Natural killer cell treated with Interleukin-12 subunit alpha and Interleukin-12 subunit beta and Interleukin-15 and Interleukin-18, amount 100 ng/mL, for 72 hours (primary cell): ENCODE results near the gene KIRREL3. TPM values are rescaled to one million over a fixed set of nuclear protein-coding genes. Genes with fewer than 3 reads are reported as not detected.

Experiments
- ATAC-seq, 2 donors: fragments of 150-1000 bp; cut with Tn5 transposase in 1 of 2; sonication (Bioruptor Pico), chemical (Tn5 transposase) in 1 of 2; 2 replicates each; pipeline ENCODE4 v1.10.0; 2021
- DNase-seq: peaks from one replicate; pipeline ENCODE4 v3.0.0; 2022; ENCODE audit warnings: low spot score
- H3K27ac Mint-ChIP-seq, 2 donors: 1 replicate in 1 of 2; 2 replicates in 1 of 2; pipeline ENCODE4 v1.8.0; 2022; ENCODE audit warnings: mixed read lengths in 2 of 2, mild to moderate bottlenecking in 1 of 2, moderate library complexity in 1 of 2
- H3K27me3 Mint-ChIP-seq, 2 donors: 1 replicate in 1 of 2; 2 replicates in 1 of 2; pipeline ENCODE4 v1.8.0; 2022; ENCODE audit warnings: mixed read lengths in 2 of 2
- H3K36me3 Mint-ChIP-seq: one replicate; pipeline ENCODE4 v1.8.0; 2022; ENCODE audit warnings: mixed read lengths
- H3K4me1 Mint-ChIP-seq, 2 donors: 1 replicate in 1 of 2; 2 replicates in 1 of 2; pipeline ENCODE4 v1.8.0; 2022; ENCODE audit warnings: low read depth in 2 of 2, mixed read lengths in 2 of 2, mild to moderate bottlenecking in 1 of 2
- H3K4me3 Mint-ChIP-seq: one replicate; pipeline ENCODE4 v1.8.0; 2022; ENCODE audit warnings: mixed read lengths
- H3K9me3 Mint-ChIP-seq: 2 replicates; pipeline ENCODE4 v1.8.0; 2022; ENCODE audit warnings: mixed read lengths
- total RNA-seq, 2 donors: library from RNA; stranded (reverse); gene quantifications; one replicate each; pipeline ENCODE4 v1.2.3, GENCODE V29; 2022

The KIRREL3 gene
- total RNA-seq, 2 donors from 2014 or later = not detected

DNA sequence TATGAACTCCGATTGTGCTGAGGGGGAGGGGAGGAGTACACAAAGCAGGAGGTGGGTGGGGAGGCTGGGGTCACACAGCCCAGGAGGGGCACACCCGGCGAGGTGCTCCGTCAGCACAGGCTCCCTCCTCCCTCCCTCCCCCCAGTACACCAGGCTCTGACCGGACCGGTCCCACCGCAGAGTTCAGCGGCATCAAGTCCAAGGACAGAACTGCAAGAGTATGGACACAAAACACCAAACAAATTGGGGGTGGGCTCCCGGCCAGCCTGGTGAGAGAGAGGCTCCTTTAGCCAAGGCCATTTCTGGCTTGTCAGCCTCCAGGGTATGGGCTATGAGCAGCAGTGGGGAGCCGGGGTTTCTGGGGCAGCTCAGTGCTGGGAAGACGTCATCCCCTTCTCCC, 576.8 kb downstream of the KIRREL3 start:
- no peaks in the 10 kb centered on the region for H3K36me3 Mint-ChIP-seq
- H3K9me3 Mint-ChIP-seq = no peaks in the 10 kb centered on the region
- H3K27ac Mint-ChIP-seq = no peak overlapping the region
- no peak overlapping the region for H3K4me3 Mint-ChIP-seq
- no peak for DNase-seq
- peaks cover 21 to 23% of the 10 kb centered on the region in 2 donors for H3K4me1 Mint-ChIP-seq
- no peaks in the 10 kb centered on the region for H3K27me3 Mint-ChIP-seq
- ATAC-seq = peak in 1 of 2 donors; percentile 42

DNA sequence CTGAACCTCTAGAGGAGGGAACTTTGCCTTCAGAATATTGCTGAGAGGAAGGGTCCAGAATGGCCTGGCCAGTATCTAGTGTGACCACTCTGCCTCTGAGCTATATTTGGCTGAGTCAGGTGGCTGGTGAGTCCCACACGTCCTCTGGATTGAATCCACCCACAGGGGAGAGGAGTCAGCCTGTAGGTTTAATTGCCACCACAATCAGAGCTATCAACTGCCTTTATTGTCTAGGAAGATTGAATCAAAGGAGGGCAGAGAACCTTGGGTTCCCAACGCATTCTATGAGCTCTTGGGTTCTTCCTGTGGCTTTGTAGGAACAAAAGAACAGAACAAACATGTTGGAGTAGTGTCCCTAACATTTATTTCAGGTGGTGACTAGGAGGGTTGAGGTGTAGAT, 577.4 kb downstream of the KIRREL3 start:
- ATAC-seq (no peak), DNase-seq (no peak)
- no peaks in the 10 kb centered on the region for H3K27me3 Mint-ChIP-seq
- H3K4me1 Mint-ChIP-seq = peaks cover 20 to 23% of the 10 kb centered on the region in 2 donors
- H3K4me3 Mint-ChIP-seq = no peak overlapping the region
- H3K27ac Mint-ChIP-seq = no peak overlapping the region
- no peaks in the 10 kb centered on the region for H3K9me3 Mint-ChIP-seq
- H3K36me3 Mint-ChIP-seq = no peaks in the 10 kb centered on the region

DNA sequence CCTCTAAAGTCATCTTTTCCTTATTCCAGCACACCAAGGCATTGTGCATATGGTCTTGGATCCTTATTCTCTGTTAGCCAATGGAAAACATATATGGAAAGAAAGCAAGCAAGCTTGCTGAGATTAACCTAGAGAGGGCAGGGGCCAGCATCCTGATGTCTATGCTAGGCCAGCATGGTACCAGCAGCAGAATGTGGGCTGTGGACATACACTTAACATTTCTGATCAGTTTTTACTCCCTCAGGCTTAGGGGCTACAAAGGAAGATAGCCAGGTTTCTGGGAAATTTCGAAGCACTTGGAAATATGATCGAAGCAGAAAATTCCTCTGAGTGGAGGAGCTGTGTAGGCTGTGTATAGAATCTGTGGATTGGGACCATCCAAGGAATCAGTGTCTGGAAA, 578.1 kb downstream of the KIRREL3 start:
- ATAC-seq = no peak
- no peak overlapping the region for H3K27ac Mint-ChIP-seq
- DNase-seq = no peak
- no peaks in the 10 kb centered on the region for H3K36me3 Mint-ChIP-seq
- H3K27me3 Mint-ChIP-seq = no peaks in the 10 kb centered on the region
- H3K4me3 Mint-ChIP-seq = no peak overlapping the region
- H3K4me1 Mint-ChIP-seq = peaks cover 15 to 16% of the 10 kb centered on the region in 2 donors
- H3K9me3 Mint-ChIP-seq = no peaks in the 10 kb centered on the region

DNA sequence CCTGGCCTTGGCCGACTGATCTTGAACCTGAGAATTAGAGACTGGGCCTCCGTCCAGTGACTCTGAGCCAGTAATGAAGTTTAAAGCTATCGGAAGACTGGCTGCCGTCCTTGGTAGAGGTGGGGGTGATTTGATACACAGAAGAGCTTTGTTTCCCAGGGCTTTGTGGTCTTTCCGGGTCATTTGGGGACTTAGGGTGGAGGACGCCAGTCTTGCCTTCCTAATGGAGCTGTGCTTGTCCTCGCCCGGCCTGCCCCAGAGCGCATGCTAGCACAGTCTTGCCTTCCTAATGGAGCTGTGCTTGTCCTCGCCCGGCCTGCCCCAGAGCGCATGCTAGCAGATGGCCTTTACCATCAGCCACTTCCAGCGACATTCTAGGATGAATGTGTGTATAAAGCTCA, 579.3 kb downstream of the KIRREL3 start:
- Mint-ChIP-seq H3K9me3 (no peaks in the 10 kb centered on the region), H3K4me3 (no peak overlapping the region), H3K36me3 (no peaks in the 10 kb centered on the region), H3K27ac (no peak overlapping the region), H3K27me3 (no peaks in the 10 kb centered on the region), H3K4me1 (peaks cover 6 to 7% of the 10 kb centered on the region in 2 donors)
- no peak for DNase-seq
- ATAC-seq = no peak

DNA sequence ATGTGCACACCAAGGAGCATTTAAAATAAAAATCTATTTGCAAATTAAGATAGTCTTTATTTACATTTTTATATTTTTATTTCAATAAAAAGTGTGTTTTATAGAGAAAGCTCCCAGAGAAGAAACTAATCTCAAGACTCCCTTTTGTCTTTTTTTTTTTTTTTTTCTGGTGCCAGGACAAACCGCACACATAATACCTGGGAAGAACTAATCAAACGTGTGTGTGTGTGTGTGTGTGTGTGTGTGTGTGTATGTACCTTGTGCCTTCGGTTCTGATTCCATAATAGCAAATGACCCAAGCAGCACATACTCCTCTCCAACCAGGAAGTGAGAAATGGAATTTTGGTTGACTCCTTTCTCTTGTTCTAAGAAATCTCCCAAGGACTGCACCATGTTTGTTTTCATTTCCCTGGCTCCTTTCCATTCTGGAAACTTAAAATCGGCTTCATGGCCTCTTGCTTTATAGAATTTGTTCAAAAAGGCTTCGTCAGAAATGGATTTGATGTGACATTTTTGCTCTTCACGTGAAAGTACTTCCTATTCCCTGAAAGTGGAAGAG, 579.8 kb downstream of the KIRREL3 start:
- H3K9me3 Mint-ChIP-seq = no peaks in the 10 kb centered on the region
- H3K4me3 Mint-ChIP-seq = no peak overlapping the region

DNA sequence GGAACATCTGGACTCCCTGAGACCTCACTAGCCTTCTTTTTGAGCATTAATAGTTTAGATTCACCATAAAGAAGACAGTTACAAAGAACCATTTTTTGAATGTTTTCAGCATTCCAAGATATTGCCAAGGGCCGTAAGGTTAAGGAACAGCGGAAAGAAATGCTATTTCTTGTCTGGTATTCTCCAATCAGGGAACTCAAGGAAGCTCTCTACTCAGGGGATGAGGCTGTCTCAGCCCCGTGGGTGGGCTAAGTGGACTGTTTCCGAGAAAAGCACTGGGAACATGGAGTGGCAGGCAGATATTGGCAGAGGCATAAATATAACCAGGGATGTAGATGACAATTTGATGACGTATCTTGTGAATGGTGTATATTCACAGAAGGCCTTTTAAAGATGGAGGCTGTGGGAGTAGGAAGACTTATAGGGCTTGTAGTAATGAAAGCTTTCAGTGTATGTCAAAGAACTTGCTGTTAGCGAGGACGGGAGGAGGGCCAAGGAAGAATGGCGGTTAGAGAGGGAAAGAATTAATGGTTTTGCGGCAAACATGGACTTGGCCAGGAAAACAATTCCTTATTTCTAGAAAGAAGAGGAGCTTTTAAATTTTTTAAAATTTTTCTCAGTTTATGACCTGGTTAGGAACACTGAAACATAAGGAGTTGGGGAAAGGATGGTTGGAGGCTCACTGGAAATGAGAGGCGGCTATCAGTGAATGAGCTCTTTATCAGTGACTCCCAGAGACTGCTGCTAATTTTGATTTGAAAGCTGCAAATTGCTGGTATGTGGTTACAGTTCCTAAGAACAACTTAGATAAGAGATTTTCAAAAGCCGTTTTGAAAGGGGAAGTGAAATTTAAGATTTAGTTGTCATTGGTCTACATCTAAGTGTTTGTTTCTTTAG, 580.5 kb downstream of the KIRREL3 start:
- no peaks in the 10 kb centered on the region for H3K9me3 Mint-ChIP-seq
- DNase-seq (no peak), ATAC-seq (no peak)
- no peaks in the 10 kb centered on the region for H3K27me3 Mint-ChIP-seq
- H3K36me3 Mint-ChIP-seq = no peaks in the 10 kb centered on the region
- peaks cover 12% of the 10 kb centered on the region in 2 donors for H3K4me1 Mint-ChIP-seq
- H3K27ac Mint-ChIP-seq = peak overlapping the region in 1 of 2 donors; percentile 4
- H3K4me3 Mint-ChIP-seq = no peak overlapping the region

More for the DNA sequence above, 579.8 kb downstream of the KIRREL3 start:
- peaks cover 11 to 12% of the 10 kb centered on the region in 2 donors for H3K4me1 Mint-ChIP-seq
- ATAC-seq (no peak), DNase-seq (no peak)
- no peaks in the 10 kb centered on the region for H3K27me3 Mint-ChIP-seq
- H3K27ac Mint-ChIP-seq = no peak overlapping the region
- H3K36me3 Mint-ChIP-seq = no peaks in the 10 kb centered on the region

DNA sequence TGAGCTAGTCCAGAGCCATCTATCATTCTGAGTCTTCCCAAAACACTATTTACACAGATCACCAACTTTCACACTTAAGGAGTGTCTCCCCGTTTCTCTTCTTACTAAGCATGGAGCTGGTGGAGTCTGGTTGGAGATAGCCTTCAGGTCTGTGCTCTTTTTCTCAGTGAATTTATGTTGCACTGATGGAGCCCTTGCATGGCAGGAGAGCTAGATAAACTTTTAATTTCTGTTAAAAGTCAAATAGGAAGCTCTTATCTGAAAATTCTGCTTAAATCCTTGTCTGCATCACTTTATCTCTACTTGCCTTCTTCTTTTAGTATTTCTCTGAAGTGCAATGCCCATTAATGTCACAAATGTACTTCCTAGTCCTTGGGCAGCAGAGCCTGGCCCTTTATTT, 581.7 kb downstream of the KIRREL3 start:
- DNase-seq (no peak), ATAC-seq (no peak)
- Mint-ChIP-seq H3K9me3 (no peaks in the 10 kb centered on the region), H3K27ac (no peak overlapping the region), H3K4me3 (no peak overlapping the region), H3K4me1 (peaks cover 12% of the 10 kb centered on the region in 2 donors), H3K27me3 (no peaks in the 10 kb centered on the region), H3K36me3 (no peaks in the 10 kb centered on the region)

DNA sequence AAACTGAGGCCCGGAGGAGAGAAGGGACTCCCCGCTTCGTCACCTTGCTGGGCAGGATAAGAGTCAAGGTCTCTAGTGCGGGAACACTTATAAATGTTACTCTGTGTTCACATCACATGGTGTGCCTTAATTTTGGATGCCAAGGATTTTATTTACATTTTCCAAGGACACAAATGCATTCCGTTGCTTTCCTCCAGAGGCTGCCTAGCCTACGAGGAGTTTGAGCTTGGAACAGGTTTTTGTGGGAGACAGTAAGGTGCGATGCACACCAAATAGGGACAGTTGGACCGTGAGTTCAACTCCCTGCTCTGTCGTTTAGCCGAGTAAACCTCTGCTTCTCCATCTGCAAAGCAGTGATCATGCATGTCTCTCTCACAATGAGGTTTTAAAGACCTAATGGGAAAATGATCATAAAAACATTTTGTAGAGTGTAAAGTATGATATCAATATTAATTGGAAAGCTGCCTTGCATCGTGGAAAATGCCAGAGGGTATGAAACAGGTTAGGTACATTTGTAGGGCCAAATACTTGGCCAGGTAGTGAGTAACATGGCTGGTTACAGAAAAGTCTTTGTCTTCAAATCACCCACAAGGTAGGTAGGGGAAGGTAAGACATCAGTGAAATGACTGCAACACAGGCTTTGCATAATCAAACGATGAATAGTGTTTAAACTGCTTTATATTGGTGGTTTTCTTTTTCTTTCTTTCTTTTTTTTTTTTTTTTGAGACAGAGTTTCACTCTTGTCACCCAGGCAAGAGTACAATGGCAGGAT, 583.3 kb downstream of the KIRREL3 start:
- no peak overlapping the region for H3K4me3 Mint-ChIP-seq
- no peaks in the 10 kb centered on the region for H3K36me3 Mint-ChIP-seq
- DNase-seq = no peak
- H3K4me1 Mint-ChIP-seq = peaks cover 12% of the 10 kb centered on the region in 2 donors
- ATAC-seq = no peak
- H3K9me3 Mint-ChIP-seq = no peaks in the 10 kb centered on the region
- no peaks in the 10 kb centered on the region for H3K27me3 Mint-ChIP-seq
- no peak overlapping the region for H3K27ac Mint-ChIP-seq

DNA sequence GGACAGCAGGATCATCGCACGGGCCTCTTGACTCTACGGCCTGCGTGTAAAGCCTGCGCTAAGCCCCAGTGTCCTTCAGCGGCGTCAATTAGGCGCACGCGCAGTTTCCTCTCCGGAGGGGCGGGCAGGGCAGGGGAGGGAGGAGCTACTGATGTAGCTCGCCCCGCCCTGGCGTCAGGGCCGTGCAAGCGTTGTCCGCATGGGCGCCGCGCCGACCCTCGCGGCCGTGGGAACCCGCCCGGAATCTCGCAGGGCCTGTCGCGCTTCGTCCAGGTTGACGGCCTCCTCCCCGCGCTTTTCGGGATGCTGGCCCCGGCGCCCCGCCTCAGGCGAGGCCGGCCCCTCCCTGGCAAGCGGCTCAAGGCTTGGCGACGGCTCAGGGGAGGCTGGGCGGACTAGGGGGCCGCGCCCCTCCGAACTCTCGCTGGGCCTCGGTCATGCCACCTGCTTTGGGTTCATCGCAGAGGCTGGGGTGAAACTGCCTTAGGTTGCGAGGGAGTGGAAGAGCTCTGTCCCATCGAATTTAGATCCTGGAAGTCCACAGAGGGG, 584.0 kb downstream of the KIRREL3 start:
- Mint-ChIP-seq H3K36me3 (no peaks in the 10 kb centered on the region), H3K9me3 (no peaks in the 10 kb centered on the region), H3K27ac (peak overlapping the region in 1 of 2 donors; percentile 43), H3K4me3 (peak overlapping the region; percentile 47), H3K27me3 (no peaks in the 10 kb centered on the region), H3K4me1 (peaks cover 12% of the 10 kb centered on the region in 2 donors)
- DNase-seq (peak; percentile 79), ATAC-seq (peak; percentile 97 to 99)

DNA sequence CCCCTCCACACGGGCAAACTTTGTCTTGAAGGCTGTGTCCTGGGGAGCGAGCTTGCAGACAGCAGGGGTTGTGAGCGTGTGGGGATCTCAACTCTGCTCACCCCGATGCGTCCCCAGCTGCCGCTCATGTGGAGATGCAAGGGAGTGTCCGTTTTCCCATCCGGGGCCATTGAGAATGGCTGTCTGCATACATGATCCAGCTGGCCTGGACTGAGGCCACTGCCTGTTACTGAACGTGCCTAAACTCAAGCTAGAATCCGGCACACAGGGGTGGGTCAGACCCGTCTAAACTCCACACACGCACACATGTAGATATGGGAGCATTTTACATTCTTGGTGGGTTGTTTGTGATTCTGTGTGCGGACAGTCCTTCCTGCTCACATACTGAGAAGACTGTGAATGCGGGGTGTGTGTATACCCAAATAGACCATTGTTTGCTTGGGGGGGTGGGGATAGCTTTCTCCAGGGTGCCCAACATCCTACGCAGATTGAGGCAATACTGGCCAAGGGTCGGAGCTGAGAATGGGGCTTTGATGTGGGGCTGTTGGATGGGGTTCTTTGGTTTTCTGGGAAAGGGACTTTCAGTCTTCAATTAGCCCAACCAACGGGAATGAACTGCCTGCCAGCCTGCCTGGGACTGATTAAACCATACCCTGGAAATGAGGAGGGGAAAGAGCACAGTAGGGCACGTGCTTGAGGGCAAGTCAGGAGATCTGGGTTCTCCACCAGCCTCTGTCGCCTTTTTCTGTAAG, 584.7 kb downstream of the KIRREL3 start:
- no peaks in the 10 kb centered on the region for H3K9me3 Mint-ChIP-seq
- peak overlapping the region in 1 of 2 donors; percentile 43 for H3K27ac Mint-ChIP-seq
- H3K27me3 Mint-ChIP-seq = no peaks in the 10 kb centered on the region
- DNase-seq (no peak), ATAC-seq (no peak)
- H3K4me3 Mint-ChIP-seq = peak overlapping the region; percentile 47
- H3K4me1 Mint-ChIP-seq = peaks cover 12% of the 10 kb centered on the region in 2 donors
- H3K36me3 Mint-ChIP-seq = no peaks in the 10 kb centered on the region

DNA sequence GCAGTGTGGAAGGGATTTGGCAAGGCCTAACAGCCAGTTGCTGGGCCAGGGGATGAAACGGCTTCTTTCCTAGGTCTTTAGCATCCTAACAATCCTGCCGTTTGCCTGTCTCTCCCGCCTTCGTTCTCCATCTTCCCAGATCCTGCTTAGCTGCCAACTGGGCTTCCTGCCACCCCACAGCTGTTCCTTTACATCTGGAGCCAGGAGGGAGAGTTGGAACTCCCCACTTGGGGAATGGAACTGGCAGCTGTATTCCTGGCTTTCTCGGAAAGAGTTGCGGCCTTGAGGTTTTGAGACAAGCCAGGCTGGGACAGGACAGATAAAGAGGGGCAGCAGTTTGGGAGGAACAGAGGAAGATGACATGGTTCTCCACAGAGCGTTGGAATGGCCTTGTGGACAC, 585.4 kb downstream of the KIRREL3 start:
- DNase-seq (no peak), ATAC-seq (no peak)
- no peak overlapping the region for H3K27ac Mint-ChIP-seq
- H3K9me3 Mint-ChIP-seq = no peaks in the 10 kb centered on the region
- peaks cover 10 to 12% of the 10 kb centered on the region in 2 donors for H3K4me1 Mint-ChIP-seq
- no peaks in the 10 kb centered on the region for H3K27me3 Mint-ChIP-seq
- H3K36me3 Mint-ChIP-seq = no peaks in the 10 kb centered on the region
- no peak overlapping the region for H3K4me3 Mint-ChIP-seq

DNA sequence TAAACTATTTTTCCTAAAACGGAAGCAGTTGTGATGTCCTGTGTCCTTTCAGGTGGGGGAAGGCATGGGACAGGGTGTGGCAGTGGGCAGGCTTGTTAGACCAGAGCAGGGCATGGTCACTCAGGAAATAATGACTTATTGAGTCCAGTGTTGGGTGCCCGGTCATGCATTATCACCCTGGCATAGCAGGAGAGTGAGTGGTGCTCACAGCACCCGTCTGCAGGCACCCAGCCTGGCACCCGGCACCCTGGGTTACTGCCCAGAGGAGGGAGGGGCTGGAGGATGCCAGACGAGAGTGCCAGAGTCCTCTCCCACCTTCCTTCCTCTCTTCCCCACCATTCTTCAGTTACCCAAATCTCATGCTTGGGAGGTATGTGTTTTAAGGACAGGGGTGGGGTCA, 586.0 kb downstream of the KIRREL3 start:
- DNase-seq (no peak), ATAC-seq (no peak)
- H3K27me3 Mint-ChIP-seq = no peaks in the 10 kb centered on the region
- no peaks in the 10 kb centered on the region for H3K36me3 Mint-ChIP-seq
- no peaks in the 10 kb centered on the region for H3K9me3 Mint-ChIP-seq
- H3K27ac Mint-ChIP-seq = no peak overlapping the region
- H3K4me1 Mint-ChIP-seq = peaks cover 7 to 8% of the 10 kb centered on the region in 2 donors
- H3K4me3 Mint-ChIP-seq = no peak overlapping the region

DNA sequence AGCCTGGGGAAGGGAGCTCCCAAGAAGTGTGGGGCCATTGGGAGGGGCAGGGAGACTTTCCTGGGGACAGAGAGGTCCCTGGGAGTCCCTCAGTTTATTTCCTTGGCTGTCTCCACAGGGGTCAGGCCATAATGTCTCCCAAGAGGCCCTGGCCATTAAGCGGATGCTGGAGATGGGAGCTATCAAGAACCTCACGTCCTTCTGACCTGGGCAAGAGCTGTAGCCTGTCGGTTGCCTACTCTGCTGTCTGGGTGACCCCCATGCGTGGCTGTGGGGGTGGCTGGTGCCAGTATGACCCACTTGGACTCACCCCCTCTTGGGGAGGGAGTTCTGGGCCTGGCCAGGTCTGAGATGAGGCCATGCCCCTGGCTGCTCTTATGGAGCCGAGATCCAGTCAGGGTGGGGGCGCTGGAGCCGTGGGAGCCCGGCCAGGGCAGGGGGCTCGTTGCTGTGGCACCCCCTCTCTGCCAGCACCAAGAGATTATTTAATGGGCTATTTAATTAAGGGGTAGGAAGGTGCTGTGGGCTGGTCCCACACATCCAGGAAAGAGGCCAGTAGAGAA, 586.6 kb downstream of the KIRREL3 start:
- H3K4me1 Mint-ChIP-seq = peaks cover 7 to 8% of the 10 kb centered on the region in 2 donors
- ATAC-seq = no peak
- H3K4me3 Mint-ChIP-seq = no peak overlapping the region
- H3K9me3 Mint-ChIP-seq = no peaks in the 10 kb centered on the region
- DNase-seq = no peak
- H3K27ac Mint-ChIP-seq = no peak overlapping the region
- H3K36me3 Mint-ChIP-seq = peaks cover 4% of the 10 kb centered on the region
- H3K27me3 Mint-ChIP-seq = no peaks in the 10 kb centered on the region
